Measurements from ENCODE around the gene RNF217. TPM values are rescaled to one million over a fixed set of nuclear protein-coding genes. Genes with fewer than 3 reads are reported as not detected.
"Not testable (repeated sequence)": the region's sequence is repeated elsewhere in the genome, so short reads cannot be mapped to it uniquely, and the experiment has no call there.

The RNF217 gene, protein sequence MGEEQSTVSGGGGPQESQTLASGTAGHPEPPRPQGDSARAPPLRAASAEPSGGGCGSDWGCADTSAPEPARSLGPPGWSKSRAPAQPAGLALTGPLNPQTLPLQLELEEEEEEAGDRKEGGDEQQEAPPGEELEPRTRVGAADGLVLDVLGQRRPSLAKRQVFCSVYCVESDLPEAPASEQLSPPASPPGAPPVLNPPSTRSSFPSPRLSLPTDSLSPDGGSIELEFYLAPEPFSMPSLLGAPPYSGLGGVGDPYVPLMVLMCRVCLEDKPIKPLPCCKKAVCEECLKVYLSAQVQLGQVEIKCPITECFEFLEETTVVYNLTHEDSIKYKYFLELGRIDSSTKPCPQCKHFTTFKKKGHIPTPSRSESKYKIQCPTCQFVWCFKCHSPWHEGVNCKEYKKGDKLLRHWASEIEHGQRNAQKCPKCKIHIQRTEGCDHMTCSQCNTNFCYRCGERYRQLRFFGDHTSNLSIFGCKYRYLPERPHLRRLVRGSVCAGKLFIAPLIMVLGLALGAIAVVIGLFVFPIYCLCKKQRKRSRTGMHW
- 25.5 TPM for total RNA-seq
- long read RNA-seq, full-length matches to known transcripts = 3 of 20 reads
- long read RNA-seq, partial matches to known transcripts = 2 of 20 reads
- long read RNA-seq, other reads (novel, unspliced or antisense) = 15 of 20 reads

DNA sequence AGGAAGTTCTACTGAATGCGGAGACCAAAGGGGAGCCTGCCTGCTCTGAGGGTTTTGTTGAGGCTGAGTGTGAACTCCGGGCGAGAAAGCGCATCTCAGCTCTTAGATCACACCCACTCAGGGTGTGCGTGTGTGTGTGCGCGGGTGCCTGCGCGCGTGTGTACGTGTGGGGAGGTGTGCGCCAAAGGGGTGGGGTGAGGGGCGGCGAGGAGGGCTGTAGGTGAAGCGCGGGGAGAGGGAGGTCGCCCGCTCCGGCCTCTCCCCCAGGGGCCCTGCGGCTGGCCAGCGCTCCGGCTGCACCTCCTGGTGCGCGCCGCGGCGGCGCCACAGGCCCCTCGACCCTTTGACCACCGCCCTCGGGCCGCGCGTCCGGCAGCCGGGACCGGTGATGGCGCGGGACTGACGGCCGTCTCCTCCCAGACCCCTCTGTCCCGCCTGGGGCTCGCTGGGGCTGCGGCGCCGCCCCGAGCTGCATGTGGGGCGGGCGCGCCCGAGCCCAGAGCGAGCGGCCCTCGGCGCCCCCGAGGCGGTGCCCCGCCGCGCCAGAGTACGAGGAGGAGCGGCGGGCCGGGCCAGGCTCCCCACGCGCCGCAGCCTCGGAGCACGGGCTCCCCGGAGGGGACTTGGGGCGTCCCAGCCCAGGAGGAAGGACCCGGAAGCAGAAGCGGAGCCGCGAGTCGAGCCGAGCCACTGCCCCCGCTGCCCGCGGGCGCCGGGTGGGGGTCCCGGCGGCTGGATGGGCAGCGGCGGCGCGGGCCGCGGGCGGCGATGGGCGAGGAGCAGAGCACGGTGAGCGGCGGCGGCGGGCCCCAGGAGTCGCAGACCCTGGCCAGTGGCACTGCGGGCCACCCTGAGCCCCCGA is at the start of gene RNF217:
RNF217 (plus strand) TSS at position 661 of the 862 bp plus-strand sequence; CDS start at position 769, 108 bp downstream.
- TF ChIP-seq, protein P1, sequence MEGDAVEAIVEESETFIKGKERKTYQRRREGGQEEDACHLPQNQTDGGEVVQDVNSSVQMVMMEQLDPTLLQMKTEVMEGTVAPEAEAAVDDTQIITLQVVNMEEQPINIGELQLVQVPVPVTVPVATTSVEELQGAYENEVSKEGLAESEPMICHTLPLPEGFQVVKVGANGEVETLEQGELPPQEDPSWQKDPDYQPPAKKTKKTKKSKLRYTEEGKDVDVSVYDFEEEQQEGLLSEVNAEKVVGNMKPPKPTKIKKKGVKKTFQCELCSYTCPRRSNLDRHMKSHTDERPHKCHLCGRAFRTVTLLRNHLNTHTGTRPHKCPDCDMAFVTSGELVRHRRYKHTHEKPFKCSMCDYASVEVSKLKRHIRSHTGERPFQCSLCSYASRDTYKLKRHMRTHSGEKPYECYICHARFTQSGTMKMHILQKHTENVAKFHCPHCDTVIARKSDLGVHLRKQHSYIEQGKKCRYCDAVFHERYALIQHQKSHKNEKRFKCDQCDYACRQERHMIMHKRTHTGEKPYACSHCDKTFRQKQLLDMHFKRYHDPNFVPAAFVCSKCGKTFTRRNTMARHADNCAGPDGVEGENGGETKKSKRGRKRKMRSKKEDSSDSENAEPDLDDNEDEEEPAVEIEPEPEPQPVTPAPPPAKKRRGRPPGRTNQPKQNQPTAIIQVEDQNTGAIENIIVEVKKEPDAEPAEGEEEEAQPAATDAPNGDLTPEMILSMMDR (IDR thresholded peaks at IDR 0.05) = peak; percentile 23
- no peaks in the 10 kb centered on the region for H3K27me3 ChIP-seq (ENCODE audit: low read depth)

DNA sequence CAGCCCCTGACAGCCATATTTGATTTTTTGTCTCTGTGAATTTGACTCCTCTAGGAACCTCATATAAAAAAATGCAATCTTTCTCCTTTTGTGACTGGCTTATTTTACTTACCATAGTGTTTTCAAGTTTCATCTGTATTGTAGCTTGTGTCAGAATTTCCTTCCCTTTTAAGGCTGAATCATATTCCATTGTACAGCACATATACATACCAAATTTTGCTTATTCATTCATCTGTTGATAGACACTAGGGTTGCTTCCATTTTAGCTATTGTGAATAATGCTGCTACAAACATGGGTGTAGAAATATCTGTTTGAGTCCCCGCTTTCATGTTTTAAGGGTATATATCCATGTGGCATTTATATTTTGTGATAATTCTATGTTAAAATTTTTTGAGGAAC is 49.2 kb upstream of the RNF217 start:
- TF ChIP-seq, protein P1 (IDR thresholded peaks at IDR 0.05) = no peak
- Histone ChIP-seq H3K27me3 (ENCODE audit: low read depth) (no peaks in the 10 kb centered on the region), H3K4me3 (no peak overlapping the region), H3K36me3 (no peaks in the 10 kb centered on the region), H3K4me1 (no peaks in the 10 kb centered on the region), H3K27ac (no peak overlapping the region), H3K9me3 (no peaks in the 10 kb centered on the region)
- DNase-seq (no peak), ATAC-seq (no peak)
- intact Hi-C loops (cut with DNase I) = no loop called here

More for the DNA sequence above, at the start of gene RNF217:
- intact Hi-C loops (cut with DNase I) = no loop called here
- Histone ChIP-seq H3K9me3 (no peaks in the 10 kb centered on the region), H3K36me3 (no peaks in the 10 kb centered on the region), H3K27ac (peak within 1 kb of the TSS; percentile 91), H3K4me1 (peaks cover 44% of the 10 kb centered on the region), H3K4me3 (peak within 1 kb of the TSS; percentile 90)
- peak; percentile 81 to 83 for ATAC-seq
- peak; percentile 79 for DNase-seq

DNA sequence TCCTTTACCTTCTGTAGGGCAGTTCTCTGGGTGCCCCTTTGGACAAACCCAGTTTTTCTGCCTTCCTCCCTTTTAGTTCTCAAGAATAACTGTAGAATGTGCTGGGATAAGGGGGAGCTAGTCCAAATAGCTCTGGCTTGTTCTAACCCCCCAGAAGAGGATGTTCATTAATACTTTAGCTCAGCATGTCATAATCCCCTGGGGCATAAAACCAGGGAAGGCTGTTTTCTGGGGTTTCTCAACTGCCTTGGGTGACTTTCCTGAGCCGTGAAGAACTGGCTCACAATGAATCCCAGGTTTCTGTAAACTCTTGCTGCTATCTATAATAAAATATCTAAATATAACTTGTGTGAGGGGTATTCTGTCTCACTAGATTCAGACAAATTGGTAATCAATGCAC is 44.5 kb upstream of the RNF217 start:
- H3K4me3 ChIP-seq = no peak overlapping the region
- no peak for ATAC-seq
- H3K27ac ChIP-seq = no peak overlapping the region
- intact Hi-C loops (cut with DNase I) = no loop called here
- no peaks in the 10 kb centered on the region for H3K27me3 ChIP-seq (ENCODE audit: low read depth)
- H3K4me1 ChIP-seq = no peaks in the 10 kb centered on the region
- H3K36me3 ChIP-seq = no peaks in the 10 kb centered on the region
- TF ChIP-seq, protein P1 (IDR thresholded peaks at IDR 0.05) = no peak
- DNase-seq = no peak
- H3K9me3 ChIP-seq = no peaks in the 10 kb centered on the region

DNA sequence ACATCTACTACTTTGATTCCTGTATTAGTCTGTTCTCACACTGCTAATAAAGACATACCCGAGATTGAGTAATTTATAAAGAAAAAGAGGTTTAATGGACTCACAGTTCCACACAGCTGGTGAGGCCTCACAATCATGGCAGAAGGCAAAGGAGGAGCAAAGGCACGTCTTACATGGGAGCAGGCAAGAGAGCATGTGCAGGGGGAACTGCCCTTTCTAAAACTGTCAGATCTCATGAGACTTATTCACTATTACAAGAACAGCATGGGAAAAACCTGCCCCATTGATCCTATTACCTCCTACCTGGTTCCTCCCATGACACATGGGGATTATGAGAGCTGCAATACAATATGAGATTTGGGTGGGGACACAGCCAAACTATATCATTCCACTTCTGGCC is 42.5 kb upstream of the RNF217 start:
- ATAC-seq = not testable (repeated sequence)

DNA sequence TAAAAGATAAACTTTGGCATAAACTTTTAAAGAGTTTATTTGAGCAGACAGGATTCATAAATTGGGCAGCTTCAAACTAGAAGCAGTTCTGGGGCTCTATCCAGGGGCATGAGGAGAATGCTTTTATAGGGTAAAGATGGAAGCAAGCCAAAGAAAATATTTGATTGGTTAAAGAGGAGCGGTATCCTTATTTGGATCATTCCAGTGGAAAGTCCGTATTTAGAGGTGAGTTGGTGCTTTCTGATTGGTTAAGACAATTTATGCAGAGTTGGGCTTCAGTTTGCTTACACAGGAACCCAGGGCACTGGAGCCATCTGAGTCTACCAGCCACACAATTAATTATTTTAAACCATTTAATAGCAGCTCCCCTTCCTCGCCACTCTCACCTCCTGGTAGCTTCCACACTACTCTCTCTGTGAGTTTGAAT is 37.9 kb upstream of the RNF217 start:
- H3K36me3 ChIP-seq = no peaks in the 10 kb centered on the region

More for the DNA sequence above, 42.5 kb upstream of the RNF217 start:
- H3K36me3 ChIP-seq; H3K9me3 ChIP-seq; intact Hi-C loops (cut with DNase I); H3K4me1 ChIP-seq; H3K27me3 ChIP-seq (ENCODE audit: low read depth); H3K27ac ChIP-seq; H3K4me3 ChIP-seq; DNase-seq: not testable (repeated sequence)

More for the DNA sequence above, 37.9 kb upstream of the RNF217 start:
- Histone ChIP-seq H3K4me3 (no peak overlapping the region), H3K27me3 (ENCODE audit: low read depth) (no peaks in the 10 kb centered on the region), H3K4me1 (no peaks in the 10 kb centered on the region), H3K27ac (no peak overlapping the region), H3K9me3 (no peaks in the 10 kb centered on the region)
- no peak for ATAC-seq
- intact Hi-C loops (cut with DNase I) = no loop called here
- no peak for DNase-seq
- TF ChIP-seq, protein P1 (IDR thresholded peaks at IDR 0.05) = no peak
